Measurements from ENCODE around the gene MTTP.

Gene MTTP

DNA sequence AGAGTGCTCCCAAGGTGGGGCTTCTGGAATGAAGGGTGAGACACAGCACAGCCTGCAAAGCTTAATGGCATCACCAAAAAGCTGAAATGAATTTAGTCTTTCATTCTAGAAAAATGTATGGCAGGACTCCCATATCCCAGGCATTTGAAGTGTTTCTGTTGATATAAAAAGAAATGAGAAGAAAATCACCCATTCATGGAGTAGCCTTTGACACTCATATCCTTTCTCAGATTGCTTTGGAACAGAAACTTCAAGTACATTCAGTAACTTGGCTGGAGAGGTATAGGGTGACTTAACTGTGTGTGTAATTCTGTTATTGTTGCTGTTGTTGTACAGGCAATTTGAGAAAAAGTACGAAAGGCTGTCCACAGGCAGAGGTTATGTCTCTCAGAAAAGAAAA lies 47.7 kb downstream of the MTTP start:
- POLR2A ChIA-PET, result no interaction called here
- TF ChIP-seq, protein P1, sequence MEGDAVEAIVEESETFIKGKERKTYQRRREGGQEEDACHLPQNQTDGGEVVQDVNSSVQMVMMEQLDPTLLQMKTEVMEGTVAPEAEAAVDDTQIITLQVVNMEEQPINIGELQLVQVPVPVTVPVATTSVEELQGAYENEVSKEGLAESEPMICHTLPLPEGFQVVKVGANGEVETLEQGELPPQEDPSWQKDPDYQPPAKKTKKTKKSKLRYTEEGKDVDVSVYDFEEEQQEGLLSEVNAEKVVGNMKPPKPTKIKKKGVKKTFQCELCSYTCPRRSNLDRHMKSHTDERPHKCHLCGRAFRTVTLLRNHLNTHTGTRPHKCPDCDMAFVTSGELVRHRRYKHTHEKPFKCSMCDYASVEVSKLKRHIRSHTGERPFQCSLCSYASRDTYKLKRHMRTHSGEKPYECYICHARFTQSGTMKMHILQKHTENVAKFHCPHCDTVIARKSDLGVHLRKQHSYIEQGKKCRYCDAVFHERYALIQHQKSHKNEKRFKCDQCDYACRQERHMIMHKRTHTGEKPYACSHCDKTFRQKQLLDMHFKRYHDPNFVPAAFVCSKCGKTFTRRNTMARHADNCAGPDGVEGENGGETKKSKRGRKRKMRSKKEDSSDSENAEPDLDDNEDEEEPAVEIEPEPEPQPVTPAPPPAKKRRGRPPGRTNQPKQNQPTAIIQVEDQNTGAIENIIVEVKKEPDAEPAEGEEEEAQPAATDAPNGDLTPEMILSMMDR (IDR thresholded peaks at IDR 0.05; ENCODE audit: control extremely low read depth, extremely low read depth, low read depth, missing control alignments), result no peak
- CTCF ChIA-PET, result interaction anchor here (0.7 to 1.5 kb wide), 3 partner anchors 8 to 31 kb away, joined by 3 read pairs; no protein-coding TSS in a partner anchor
- DNase-seq (ENCODE audit: extremely low spot score), result no peak

DNA sequence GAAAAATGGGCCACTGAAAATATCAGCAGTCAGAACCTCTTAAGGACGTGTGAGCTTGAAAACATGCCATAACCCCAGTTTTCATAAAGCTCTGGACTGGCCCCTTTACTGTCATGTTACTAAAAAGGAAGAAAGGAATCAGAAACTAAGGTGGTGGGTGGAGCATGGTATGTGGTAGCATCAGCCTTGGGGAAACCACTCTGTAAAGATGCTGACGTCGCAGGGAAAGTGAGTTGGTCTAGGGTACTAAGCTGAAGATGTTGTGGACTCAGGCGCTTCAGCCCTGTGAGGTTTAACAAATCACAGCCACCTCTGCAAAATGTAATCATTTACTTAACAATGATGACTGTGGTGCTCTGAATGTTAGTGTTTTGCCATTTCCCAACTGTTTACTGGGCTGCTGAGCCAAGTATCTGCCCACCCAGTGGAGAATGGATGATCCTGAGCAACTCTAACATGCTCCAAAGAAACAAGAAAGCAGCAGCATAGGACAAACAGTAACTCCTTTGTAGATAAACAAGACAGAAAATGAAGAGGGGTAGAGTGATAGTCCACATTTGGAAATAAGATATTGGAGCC lies 49.6 kb downstream of the MTTP start:
- no peak for DNase-seq (ENCODE audit: extremely low spot score)
- TF ChIP-seq, protein P1 (IDR thresholded peaks at IDR 0.05; ENCODE audit: control extremely low read depth, extremely low read depth, low read depth, missing control alignments), result no peak
- CTCF ChIA-PET, result interaction anchor here (1.1 to 1.8 kb wide), 2 partner anchors 9 kb away, joined by 3 to 7 read pairs; no protein-coding TSS in a partner anchor
- POLR2A ChIA-PET, result no interaction called here

DNA sequence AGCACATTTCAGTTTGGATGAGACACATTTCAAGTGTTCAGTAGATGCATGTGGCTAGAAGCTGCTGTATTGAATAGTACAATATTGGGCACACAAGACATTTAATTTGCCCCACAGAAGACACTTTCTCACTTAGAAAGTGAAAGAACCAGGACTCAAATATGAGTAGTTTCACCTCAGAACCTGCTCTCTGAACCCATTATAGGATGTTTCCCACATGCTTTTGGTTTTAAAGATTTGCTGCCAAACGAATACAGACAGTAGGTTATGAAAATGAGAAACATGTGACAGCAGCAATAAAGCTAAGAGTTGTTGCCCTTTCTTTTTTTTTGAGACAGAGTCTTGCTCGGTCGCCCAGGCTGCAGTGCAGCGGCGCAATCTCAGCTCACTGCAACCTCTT lies 50.7 kb downstream of the MTTP start:
- CTCF ChIA-PET, result interaction anchor here (1.8 kb wide), 1 partner anchor 10 kb away, joined by 7 read pairs; no protein-coding TSS in a partner anchor

DNA sequence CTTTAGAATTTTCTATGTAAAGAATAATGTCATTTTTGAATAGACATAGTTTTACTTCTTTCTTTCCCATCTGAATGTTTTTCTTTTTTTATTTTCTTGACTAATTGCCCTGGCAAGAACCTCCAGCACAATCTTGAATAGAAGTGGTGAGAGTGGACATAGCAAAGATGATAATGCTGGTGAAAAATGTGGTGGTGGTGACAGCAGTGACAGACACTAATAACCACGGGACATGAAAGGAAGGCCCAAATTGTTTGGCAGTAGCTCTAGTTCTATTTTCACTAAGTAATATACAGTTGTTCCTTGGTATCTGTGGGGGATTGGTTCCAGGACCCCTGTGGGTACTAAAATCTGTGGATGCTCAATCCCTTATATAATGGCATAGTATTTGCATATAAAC lies 53.4 kb downstream of the MTTP start:
- ChIA-PET CTCF (no interaction called here), POLR2A (no interaction called here)
- DNase-seq (ENCODE audit: extremely low spot score), result no peak
- TF ChIP-seq, protein P1 (IDR thresholded peaks at IDR 0.05; ENCODE audit: control extremely low read depth, extremely low read depth, low read depth, missing control alignments), result no peak

More for the DNA sequence above, 50.7 kb downstream of the MTTP start:
- TF ChIP-seq, protein P1 (IDR thresholded peaks at IDR 0.05; ENCODE audit: control extremely low read depth, extremely low read depth, low read depth, missing control alignments), result no peak
- POLR2A ChIA-PET, result no interaction called here
- no peak for DNase-seq (ENCODE audit: extremely low spot score)

DNA sequence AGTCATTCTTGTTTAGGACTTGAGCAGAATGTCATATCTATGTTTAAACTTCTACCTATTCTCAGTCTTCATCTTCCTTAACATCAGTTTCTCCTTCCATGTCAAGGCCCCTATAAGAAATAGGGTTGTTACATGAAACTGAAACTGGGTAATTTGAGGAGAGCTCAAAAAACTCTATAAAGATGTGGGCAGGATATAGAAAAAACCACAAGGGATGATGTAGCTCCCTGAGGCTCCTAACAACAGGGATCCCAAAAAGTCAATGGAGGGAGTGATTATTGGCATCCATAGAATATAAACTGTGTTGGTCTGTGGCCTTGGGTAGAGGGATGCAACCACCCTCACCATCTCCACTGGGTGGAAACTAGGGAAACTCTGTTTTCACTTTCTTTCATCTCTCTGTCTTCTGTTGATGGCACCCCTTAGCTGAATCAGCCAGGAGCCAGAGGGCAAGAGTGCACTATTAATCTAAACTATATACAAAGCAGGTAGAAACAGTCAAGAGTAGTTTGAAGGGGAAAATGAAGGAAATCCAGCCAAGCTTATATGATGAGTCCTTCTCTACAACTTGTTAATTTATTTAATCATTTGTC lies 55.4 kb downstream of the MTTP start:
- no peak for DNase-seq (ENCODE audit: extremely low spot score)
- TF ChIP-seq, protein P1 (IDR thresholded peaks at IDR 0.05; ENCODE audit: control extremely low read depth, extremely low read depth, low read depth, missing control alignments), result no peak
- CTCF ChIA-PET, result interaction anchor here (1.3 to 4.2 kb wide), 3 partner anchors 15 to 178 kb away, joined by 3 to 14 read pairs (median 4); no protein-coding TSS in a partner anchor
- POLR2A ChIA-PET, result no interaction called here

DNA sequence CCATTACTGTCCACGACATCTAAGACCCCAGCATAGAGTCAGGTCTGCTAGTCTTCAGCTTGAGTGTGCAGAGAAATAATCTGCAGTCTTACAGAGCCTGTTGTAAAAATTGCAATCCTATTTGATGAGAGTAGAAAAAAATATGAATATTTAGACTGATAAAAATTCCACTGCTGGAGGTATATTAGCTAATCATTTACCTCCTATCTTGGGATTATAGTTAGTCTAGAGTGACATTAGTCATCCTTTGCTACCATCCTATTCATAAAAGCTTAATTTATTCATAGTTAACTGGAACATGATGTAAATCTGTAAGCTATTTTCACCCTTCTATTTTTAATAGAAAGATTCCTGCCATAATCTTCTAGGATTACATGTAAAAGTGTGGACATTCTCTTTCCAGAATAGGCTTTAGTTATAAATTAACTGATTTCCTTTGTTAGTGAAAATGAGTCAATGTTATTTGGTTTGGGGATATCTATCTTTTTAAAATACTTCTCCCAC lies 56.3 kb downstream of the MTTP start:
- no peak for DNase-seq (ENCODE audit: extremely low spot score)
- POLR2A ChIA-PET, result no interaction called here
- CTCF ChIA-PET, result interaction anchor here (1.1 to 4.2 kb wide), 5 partner anchors 9 to 177 kb away, joined by 3 to 14 read pairs (median 3); no protein-coding TSS in a partner anchor
- TF ChIP-seq, protein P1 (IDR thresholded peaks at IDR 0.05; ENCODE audit: control extremely low read depth, extremely low read depth, low read depth, missing control alignments), result no peak
